OCI-LY7 (cell line): ENCODE data around the gene SMURF2. TPM values are rescaled to one million over a fixed set of nuclear protein-coding genes. Genes with fewer than 3 reads are reported as not detected.

Experiments used
- BruUV-seq: library from RNA; stranded (reverse); fragments of 400-500 nt; replicated peaks from 2 replicates; lab custom pipeline; 2021; lab: Mats Ljungman, UMichigan
- CTCF ChIA-PET: fragments of 300-600 bp; sonication (Branson Sonifier 250); formaldehyde crosslinking; loops from one replicate; lab custom pipeline; 2022; ENCODE audit warnings: antibody characterized with exemption; ENCODE audit not compliant: unreplicated experiment; lab: Charles Lee
- POLR2A ChIA-PET: fragments of 300-600 bp; sonication (Branson Sonifier 250); formaldehyde crosslinking; loops from one replicate; lab custom pipeline; 2022; ENCODE audit warnings: antibody characterized with exemption; lab: Charles Lee
- DNase-seq: peaks from one replicate; pipeline ENCODE4 v3.0.0-alpha.2; 2015; ENCODE audit warnings: low spot score
- H2AFZ ChIP-seq: fragments of 200-600 bp; sonication (generic), shearing (Covaris generic); 2 replicates; pipeline ENCODE4 v1.6.1; 2014; ENCODE audit warnings: mild to moderate bottlenecking, antibody characterized with exemption, low read length, moderate library complexity
- H3K27ac ChIP-seq: fragments of 200-600 bp; sonication (generic); 2 replicates; pipeline ENCODE4 v1.5.1; 2014; ENCODE audit warnings: mixed run types, low read depth, mild to moderate bottlenecking, moderate library complexity, low read length, inconsistent platforms; ENCODE audit not compliant: poor library complexity, severe bottlenecking
- H3K36me3 ChIP-seq: fragments of 200-600 bp; sonication (generic); 2 replicates; pipeline ENCODE4 v1.6.1; 2014; ENCODE audit warnings: mild to moderate bottlenecking, antibody characterized with exemption, low read length, moderate library complexity, mixed read lengths; ENCODE audit not compliant: insufficient read depth
- H3K4me1 ChIP-seq: fragments of 200-600 bp; sonication (generic); 2 replicates; pipeline ENCODE4 v1.5.1; 2014; ENCODE audit warnings: mild to moderate bottlenecking, low read length; ENCODE audit not compliant: insufficient read depth, poor library complexity, severe bottlenecking
- H3K4me2 ChIP-seq: fragments of 200-600 bp; sonication (generic); 2 replicates; pipeline ENCODE4 v1.6.1; 2014; ENCODE audit warnings: mild to moderate bottlenecking, low read length
- H3K4me3 ChIP-seq: fragments of 200-600 bp; sonication (generic); 2 replicates; pipeline ENCODE4 v1.5.1; 2014; ENCODE audit warnings: mild to moderate bottlenecking, low read depth, low read length; ENCODE audit not compliant: poor library complexity, severe bottlenecking
- H3K79me2 ChIP-seq: fragments of 200-600 bp; sonication (generic); 2 replicates; pipeline ENCODE4 v1.6.1; 2016; ENCODE audit warnings: low read depth, mild to moderate bottlenecking, low read length, moderate library complexity, mixed read lengths; ENCODE audit not compliant: insufficient read depth
- H3K9me2 ChIP-seq: fragments of 200-600 bp; sonication (generic); 2 replicates; pipeline ENCODE4 v1.6.1; 2016; ENCODE audit warnings: mild to moderate bottlenecking, low read length, mixed read lengths; ENCODE audit not compliant: insufficient read depth
- H3K9me3 ChIP-seq: fragments of 200-600 bp; sonication (generic); 2 replicates; pipeline ENCODE4 v1.6.1; 2014; ENCODE audit warnings: mild to moderate bottlenecking, mixed run types, low read length, mixed read lengths
- H4K20me1 ChIP-seq: fragments of 200-600 bp; sonication (generic); 2 replicates; pipeline ENCODE4 v1.6.1; 2014; ENCODE audit warnings: mild to moderate bottlenecking, antibody characterized with exemption, low read length, moderate library complexity, mixed read lengths; ENCODE audit not compliant: insufficient read depth
- CTCF ChIP-seq: fragments of 200-600 bp; sonication (generic); conservative IDR thresholded peaks from 2 replicates; pipeline ENCODE4 v1.5.1; 2014; ENCODE audit warnings: mild to moderate bottlenecking, antibody characterized with exemption, low read length, moderate library complexity, mixed read lengths
- EZH2phosphoT487 ChIP-seq: fragments of 200-600 bp; sonication (generic); IDR thresholded peaks from 2 replicates; pipeline ENCODE4 v1.6.1; 2018; ENCODE audit warnings: low read depth, borderline replicate concordance, mild to moderate bottlenecking, mixed run types, antibody characterized with exemption, low read length, moderate library complexity, mixed read lengths
- intact Hi-C: fragments of 100-400 bp; cut with micrococcal nuclease; formaldehyde crosslinking; loops from one replicate; pipeline ENCODE4 v1.10.0; 2022; ENCODE audit not compliant: unreplicated experiment
- total RNA-seq, 2 experiments: library from RNA; depleted of rRNA in 1 of 2; stranded (reverse); fragments of >200 nt in 1 of 2; shearing (Covaris generic) in 1 of 2; gene quantifications; 2 replicates each; pipeline ENCODE4 v1.2.3, GENCODE V29; 2014 to 2022

SMURF2 gene
- total RNA-seq, 2 experiments from 2014 or later, result 15.6 to 20.8 TPM

DNA sequence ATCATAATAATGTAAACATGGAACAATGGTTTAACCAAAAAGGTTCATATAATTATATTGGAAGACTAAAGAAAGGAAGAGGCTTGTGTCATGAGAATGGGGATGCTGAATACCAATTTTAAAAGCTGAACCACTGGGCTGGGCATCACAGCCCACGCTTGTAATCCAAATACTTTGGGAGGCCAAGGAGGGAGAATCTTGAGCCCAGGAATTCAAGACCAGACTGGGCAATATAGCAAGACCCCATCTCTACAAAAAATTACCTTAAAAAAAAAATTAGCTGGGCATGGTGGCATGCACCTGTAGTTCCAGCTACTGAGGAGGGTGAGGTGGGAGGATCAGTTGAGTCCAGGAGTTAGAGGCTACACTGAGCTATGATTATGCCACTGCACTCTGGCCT, 65.1 kb downstream of the SMURF2 start:
- DNase-seq, result no peak
- Histone ChIP-seq H4K20me1 (no peaks in the 10 kb centered on the region), H3K4me2 (no peak overlapping the region), H2AFZ (no peak overlapping the region), H3K4me1 (peaks cover 14% of the 10 kb centered on the region), H3K9me3 (no peaks in the 10 kb centered on the region), H3K9me2 (no peaks in the 10 kb centered on the region), H3K36me3 (peaks cover 21% of the 10 kb centered on the region), H3K79me2 (no peaks in the 10 kb centered on the region), H3K27ac (no peak overlapping the region), H3K4me3 (no peak overlapping the region)
- CTCF ChIA-PET, result no interaction called here
- TF ChIP-seq EZH2phosphoT487, result no peak
- no peak for TF ChIP-seq CTCF
- POLR2A ChIA-PET, result interaction anchor here (0.7 to 1.0 kb wide), 4 partner anchors 26 to 191 kb away, joined by 3 read pairs; no protein-coding TSS in a partner anchor
- no TSS peak for BruUV-seq
- intact Hi-C loops, result no loop called here

GRCh38 chr17:64596439-64596838, 65.7 kb downstream of the SMURF2 start:
- H3K9me3 ChIP-seq, result no peaks in the 10 kb centered on the region
- ChIA-PET CTCF (no interaction called here), POLR2A (interaction anchor here (0.6 to 1.0 kb wide), 4 partner anchors 9 to 52 kb away, joined by 3 read pairs; no protein-coding TSS in a partner anchor)
- no peaks in the 10 kb centered on the region for H3K9me2 ChIP-seq
- no peak for TF ChIP-seq EZH2phosphoT487
- TF ChIP-seq CTCF, result no peak
- H3K27ac ChIP-seq, result no peak overlapping the region
- peaks cover 14% of the 10 kb centered on the region for H3K4me1 ChIP-seq
- peaks cover 26% of the 10 kb centered on the region for H3K36me3 ChIP-seq
- BruUV-seq, result no TSS peak
- no peak for DNase-seq
- no peak overlapping the region for H2AFZ ChIP-seq
- intact Hi-C loops, result no loop called here
- H3K4me2 ChIP-seq, result no peak overlapping the region
- H4K20me1 ChIP-seq, result no peaks in the 10 kb centered on the region
- no peaks in the 10 kb centered on the region for H3K79me2 ChIP-seq
- H3K4me3 ChIP-seq, result no peak overlapping the region

DNA sequence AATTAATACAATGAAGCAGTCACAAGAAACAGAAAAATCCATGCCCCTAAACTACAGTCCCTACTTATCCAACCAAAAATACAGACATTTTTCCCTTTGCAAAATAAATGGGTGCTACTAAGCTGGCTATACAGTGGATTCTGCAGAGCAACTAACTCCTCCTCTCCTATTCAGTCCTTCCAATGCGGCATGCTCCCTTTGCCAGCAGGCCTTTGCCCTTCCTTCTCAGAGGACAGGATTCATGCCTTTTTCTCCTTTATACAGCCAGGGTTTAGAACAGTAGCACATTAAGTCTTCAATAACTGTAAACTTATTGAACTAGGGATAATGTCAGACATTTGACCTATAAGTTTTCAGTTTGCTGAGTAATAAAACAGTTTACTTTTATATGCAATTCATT, 70.2 kb downstream of the SMURF2 start:
- no peak for DNase-seq
- intact Hi-C loops, result no loop called here
- TF ChIP-seq EZH2phosphoT487 (no peak), CTCF (no peak)
- Histone ChIP-seq H3K36me3 (peaks cover 30% of the 10 kb centered on the region), H3K4me2 (no peak overlapping the region), H3K27ac (no peak overlapping the region), H2AFZ (no peak overlapping the region), H4K20me1 (no peaks in the 10 kb centered on the region), H3K4me1 (no peaks in the 10 kb centered on the region), H3K9me2 (no peaks in the 10 kb centered on the region), H3K9me3 (no peaks in the 10 kb centered on the region), H3K79me2 (no peaks in the 10 kb centered on the region), H3K4me3 (no peak overlapping the region)
- BruUV-seq, result no TSS peak
- ChIA-PET POLR2A (interaction anchor here (0.8 to 1.0 kb wide), 3 partner anchors 12 to 170 kb away, joined by 3 to 4 read pairs (median 3); no protein-coding TSS in a partner anchor), CTCF (no interaction called here)
